DMS53 treated with DMSO at 0.1 percent for 48 hours (cell line): Measurements from ENCODE around the gene NALCN.
A peak's percentile ranks its signal among the peaks of the same experiment; 100 is the strongest.

Source experiments
- DNase-seq: peaks from one replicate; lab custom pipeline; 2025; ENCODE audit not compliant: unreplicated experiment; lab: John Stamatoyannopoulos, UW

NALCN gene

DNA sequence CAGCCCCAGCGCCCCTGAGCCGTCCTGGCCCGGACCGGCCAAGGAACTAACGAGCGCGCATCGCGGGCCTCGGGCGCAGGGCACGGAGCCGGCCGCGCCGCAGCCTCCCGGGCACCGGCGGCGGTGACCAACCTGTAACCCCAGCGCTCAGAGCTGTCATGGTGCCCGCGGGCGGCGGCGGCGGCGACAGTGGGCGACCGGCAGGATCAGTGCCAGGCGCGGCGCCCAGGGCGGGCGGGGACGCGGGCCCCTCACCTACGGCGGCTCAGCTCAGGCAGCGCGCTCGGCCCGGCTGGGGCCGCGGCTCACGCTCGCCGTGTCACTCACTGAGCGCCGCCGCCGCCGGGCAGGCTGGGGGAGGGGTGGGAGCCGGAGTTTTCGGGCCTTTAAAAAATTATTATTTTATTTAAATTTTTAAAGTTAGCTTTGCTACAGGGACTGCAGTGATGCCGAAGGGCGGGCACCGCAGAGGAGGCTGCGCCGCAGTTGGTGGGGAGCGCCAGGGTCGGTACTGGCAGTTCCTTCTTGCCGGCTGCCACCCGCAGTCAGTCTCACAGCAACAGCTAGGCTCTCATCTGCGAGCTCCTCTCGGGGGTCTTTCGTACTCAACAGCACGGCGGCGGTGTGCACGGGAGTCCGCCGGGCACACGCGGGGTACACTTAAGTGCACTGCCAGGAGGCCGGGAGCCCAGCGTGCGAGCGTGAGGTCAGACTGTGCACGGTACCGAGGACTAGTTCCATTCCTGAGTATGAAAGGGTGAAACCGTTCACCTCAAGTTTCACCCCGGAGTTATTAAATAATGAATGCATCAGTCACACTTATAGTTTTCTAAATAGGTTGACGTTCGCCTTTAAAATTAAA lies at the start of gene NALCN:
Gene NALCN, minus strand, starts transcription at position 328 of the 862 bp plus-strand sequence. CDS start 17,382 bp downstream, outside the sequence.
- no peak for DNase-seq

DNA sequence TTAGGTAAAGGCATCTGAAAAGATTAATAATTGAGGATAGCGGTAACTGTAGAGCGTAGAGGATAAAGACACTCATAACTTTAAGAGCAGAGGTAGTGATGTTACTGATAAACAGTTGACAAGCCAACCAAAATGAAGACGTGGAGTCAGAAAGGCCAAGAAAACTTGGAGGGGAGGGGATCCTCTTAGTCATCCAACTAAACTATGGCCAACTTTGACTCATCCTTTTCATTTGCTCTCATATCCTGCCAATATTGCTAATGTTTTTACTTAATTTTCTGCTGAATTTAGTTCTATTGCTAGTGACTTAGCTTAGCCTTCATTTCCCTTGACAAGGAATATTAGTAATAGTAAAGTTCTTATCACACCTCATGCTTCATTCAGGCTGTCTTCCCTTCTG lies 49.6 kb upstream of the NALCN start:
- DNase-seq, result no peak

DNA sequence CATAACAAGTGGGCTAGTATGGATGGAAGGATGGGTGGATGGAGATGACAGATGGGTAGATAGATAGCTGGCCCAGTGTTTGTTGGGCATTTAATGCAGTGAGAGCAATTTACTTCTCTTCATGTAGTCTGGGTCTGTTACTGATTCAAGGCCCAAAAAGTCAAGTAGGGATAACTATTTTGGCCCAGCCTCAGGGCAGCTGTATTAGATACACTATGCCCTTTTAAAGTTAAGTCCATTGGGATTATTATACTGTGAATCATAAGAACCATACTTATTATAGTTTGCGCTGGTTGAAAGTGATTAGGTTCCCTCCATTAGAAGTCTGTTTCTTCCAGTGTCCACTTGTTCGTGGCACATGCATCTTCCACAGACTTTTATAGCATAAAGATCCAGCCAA lies 40.9 kb upstream of the NALCN start:
- DNase-seq, result no peak

DNA sequence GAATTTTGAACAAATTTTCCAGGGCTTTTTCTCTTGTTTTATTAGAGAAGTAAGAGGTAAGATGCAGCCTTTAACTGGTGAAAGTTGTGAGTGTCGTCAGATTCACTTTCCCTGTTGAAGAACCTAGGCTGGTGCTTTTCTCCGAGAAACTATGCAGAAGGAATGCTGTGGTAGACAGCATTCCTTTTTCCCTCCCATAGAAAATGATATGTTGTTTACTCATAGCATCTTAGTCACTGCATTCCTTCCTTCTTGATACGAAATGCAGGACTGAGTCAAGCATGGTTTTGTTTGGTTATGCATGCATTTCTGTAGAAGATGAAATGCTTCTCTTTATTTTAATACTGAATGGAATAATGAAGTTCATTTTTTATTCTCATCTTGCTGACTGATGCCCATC lies 39.6 kb upstream of the NALCN start:
- no peak for DNase-seq

DNA sequence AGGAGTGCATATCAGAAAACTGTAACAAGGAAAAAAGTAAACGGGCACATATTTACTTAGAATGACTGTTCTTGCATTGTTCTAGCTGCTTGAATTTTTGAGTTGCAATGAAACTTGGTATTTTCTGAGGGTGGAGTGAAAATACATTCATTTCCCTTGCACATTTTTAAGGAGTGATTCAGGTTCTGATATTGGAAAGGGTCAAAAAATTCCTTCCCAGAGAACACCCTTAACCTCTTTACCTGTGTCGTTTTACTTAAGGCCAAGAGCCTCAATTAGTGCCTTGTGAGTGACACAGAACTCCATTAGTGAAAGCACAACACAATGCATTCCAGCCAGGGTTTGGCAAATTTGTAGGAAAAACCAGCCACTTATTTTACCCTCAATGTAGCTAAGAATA lies 38.5 kb upstream of the NALCN start:
- DNase-seq, result no peak

DNA sequence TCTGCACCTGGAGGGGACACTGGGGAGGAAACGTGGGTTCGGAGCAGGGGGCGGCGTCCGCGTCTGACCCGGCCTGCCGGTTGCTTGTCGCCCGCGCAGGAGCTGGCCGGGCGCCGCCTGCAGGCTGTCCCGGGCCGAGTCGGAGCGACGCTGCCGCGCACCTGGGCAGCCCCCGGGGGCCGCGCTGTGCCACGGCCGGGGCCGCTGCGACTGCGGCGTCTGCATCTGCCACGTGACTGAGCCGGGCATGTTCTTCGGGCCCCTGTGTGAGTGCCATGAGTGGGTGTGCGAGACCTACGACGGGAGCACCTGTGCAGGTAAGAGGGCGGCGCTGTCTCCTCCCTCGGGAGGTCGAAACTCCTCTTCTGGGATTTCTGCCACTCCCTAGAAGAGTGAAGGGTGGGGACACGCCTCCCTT lies 37.5 kb upstream of the NALCN start:
- DNase-seq, result no peak

DNA sequence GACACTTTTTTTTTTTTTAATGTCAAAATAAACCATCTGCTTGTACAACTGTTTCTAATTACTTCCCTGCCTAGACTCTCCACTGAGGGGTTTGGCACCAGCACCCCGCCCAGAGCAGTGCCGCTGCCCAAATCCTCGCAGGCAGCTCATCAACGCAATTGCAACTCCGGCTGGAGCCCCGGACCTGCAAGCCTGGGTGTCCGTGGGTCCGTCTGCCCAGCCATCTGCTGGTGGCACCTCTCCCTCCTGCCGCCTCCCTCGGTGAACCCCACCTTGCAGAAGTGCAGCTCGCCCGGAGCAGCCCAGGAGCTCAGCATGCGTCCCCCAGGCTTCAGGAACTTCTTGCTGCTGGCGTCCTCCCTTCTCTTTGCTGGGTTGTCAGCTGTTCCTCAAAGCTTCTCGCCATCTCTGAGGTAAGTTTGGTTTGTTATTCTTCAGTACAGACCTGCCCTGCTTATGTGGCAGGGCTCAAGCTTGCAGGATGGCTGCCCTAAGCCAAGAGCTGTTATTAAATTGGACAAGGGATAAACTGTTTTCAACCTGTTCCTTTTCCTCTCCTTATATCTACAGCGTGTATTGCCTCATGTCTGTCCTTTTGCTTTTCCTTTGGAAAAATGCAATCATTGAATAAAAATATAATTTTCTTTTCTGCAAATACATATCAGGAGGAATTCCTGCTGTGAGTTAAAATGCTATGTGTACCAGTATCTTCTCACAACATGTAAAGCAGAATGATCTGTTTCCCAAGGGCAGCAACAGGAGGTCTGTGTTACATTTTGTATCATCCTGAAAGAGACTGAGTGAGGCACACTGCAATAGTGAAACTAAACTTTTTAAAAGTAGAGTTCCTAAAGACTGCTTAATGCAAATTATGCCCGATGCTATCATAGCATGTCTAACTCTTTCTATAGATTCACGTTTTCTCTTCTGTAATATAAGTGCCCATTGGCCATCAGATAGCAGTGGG lies 36.5 kb upstream of the NALCN start, which contains the start of gene ITGBL1:
Gene ITGBL1, plus strand, starts transcription at position 157 of the 967 bp plus-strand sequence. Its CDS starts 159 bp downstream, at position 316.
- no peak for DNase-seq

- DNase-seq, result no peak
Observed at GRCh38 chr13:101451641-101452040, 35.3 kb upstream of the NALCN start.

DNA sequence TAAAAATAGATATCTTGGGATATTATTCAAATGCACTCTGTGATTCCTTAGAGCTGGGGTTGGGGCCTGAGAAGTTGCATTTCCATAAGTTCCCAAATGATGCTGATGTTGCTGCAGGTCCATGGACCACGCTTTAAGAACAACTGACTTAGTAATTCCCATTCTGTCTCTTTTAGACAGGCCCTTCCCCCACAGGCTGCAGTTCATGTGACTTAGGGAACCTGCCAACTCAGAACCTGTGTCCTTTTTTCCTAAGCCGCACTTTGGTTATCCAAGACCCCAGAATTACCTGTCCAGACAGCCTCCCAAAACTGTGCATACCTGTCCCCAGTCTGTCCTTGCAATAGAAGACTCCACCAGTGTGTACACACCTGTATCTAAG lies 34.4 kb upstream of the NALCN start:
- DNase-seq, result no peak

DNA sequence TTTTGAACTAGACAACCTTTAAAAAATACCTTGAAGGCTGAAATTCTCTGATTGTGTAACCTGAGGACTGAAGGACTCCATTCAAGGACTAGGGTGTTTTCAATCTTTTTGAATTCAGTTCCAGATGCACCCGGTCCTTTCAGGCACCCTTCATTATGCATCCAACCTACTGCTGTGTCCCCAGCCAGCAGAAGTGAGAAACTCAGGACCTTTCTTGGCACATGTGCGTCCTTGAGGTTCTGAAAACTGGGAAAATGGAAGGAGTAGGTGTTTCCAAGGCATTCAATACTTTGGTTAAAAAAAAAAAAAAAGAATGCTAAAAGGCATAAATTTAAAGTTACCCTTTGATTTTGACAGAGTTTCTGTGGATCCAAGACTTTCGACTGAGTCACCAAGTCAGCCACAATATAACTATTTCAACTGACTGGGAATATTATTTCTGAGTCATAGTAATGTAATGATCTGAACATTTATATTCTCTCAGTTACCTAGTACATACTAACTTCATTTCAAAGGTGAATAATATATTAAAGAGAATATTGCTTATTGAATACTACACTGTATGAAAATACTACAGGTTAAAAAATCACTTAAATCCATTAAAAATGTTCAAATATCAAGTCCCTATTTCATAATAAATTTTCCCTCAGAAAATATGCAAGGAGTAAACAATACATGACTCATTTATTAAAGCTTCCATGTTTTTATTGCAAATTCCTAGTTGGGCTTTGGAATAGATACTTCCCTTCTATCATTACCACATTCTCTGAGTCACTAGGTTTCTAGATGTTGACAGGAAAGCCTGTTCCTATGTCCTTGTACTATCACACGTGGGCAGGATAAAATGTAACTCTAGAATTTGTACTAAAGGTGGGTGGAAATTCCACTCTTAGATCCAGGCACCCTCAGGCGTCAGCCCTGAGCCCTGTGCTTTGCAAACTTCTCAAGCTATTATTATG lies 33.8 kb upstream of the NALCN start:
- DNase-seq, result peak; percentile 0

GRCh38 chr13:101447852-101448251 lies 31.5 kb upstream of the NALCN start:
- DNase-seq, result no peak

DNA sequence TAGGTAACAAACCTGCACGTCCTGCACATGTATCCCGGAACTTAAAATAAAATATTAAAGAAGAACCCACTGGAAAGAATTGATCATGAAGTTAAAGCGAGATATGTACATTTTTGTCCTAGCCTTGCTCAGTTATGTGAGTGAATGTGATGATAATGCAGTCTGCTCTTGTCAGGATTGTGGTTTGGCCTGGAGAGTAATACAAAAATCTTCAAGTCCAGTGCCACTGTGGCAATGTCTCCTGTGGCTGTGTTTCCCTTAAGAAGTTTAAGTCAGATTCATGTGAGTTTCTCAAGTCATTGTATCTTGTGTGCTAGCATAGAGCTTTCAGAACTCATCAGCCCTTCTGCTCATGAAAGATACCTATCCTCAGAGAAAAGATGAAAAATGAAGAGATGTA lies 18.2 kb upstream of the NALCN start:
- no peak for DNase-seq

GRCh38 chr13:101433895-101434294 lies 17.6 kb upstream of the NALCN start:
- DNase-seq, result no peak

DNA sequence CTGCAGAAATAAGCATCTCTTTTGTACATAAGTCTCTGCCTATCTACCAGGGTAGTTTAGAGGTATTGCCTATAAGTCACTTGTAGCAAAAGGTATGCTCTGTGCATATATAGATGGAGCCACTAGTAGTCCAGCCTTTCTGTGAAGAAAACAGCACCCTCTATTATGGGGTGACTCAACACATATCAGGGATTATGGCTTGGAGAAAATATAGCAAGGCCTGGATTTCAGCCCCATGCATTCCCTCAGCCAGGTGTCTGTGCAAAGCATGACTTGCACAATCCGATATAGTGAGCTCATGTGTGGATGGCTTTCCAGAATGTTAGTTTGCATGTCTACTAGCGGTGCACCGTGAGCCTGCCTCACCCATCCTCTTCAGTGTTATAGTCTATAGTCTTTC lies 13.4 kb upstream of the NALCN start:
- no peak for DNase-seq

- DNase-seq, result no peak
Observed at GRCh38 chr13:101425623-101426022, 9.3 kb upstream of the NALCN start.

DNA sequence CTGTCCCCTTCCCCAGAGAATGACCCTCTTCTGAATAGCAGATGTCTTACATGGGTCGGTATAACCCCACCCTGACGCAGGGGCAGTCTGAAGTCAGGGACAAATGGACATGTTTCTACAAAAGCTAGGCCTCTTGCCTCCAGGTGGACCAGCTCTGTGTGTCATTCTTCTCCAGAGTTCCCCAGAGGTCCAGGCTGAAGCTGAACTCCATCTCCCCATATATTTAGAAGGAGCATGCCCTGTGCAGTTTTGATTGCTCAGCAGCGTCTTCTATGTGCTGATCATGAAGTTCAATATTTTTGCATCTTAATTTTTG lies 8.8 kb upstream of the NALCN start:
- DNase-seq, result no peak

- no peak for DNase-seq
Observed at GRCh38 chr13:101424381-101425155, 8.3 kb upstream of the NALCN start.

DNA sequence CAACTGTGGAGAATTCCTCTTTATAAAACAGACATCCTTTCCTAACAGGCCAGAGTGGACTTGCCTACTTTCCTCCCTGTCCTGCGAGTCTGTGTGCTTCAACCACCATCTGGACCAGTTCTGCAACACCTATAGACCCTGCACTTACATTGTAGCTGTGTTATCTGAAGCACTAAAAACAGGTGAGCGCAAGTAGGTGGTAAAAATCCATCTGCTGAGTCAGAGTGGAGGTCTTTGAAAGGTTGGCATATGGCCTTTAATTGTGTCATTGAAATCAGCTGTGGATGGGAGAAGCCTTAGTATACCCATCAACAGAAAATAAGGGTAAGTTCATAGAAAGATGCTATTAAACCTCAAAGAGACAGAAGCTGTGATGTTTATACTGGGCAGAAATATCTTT lies 7.6 kb upstream of the NALCN start:
- no peak for DNase-seq

DNA sequence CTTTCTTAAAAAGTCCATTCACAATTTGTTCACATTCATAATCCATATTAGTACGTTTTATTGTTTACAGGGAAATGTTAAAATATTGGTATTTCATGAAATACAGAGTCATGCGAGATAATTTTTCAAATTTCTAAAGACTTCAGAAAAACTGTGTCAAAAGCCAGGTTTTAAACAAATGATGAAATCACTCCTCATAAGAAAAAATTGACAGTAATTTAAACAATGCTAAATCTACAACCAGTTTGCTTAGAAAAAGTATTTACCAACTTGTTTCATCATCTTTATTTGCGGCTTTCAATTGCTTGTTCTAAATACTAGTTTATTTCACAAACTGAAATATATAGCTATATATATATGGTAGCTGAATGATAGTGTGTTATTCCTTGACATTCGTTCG lies 1.2 kb upstream of the NALCN start:
- no peak for DNase-seq

- DNase-seq, result no peak
Observed at GRCh38 chr13:101417043-101417406, 717 bp upstream of the NALCN start.
